Natural killer cell (primary cell): ENCODE results near the gene SMIM23. TPM values are rescaled to one million over a fixed set of nuclear protein-coding genes. Genes with fewer than 3 reads are reported as not detected.

Source experiments
- ATAC-seq, 3 donors: fragments of 150-1000 bp in 2 of 3; fragments of 200-7000 bp in 1 of 3; cut with Tn5 transposase; 1 replicate in 1 of 3; 2 replicates in 2 of 3; pipeline ENCODE4 v1.10.0; 2021; ENCODE audit warnings: mild to moderate bottlenecking in 2 of 3, moderate library complexity in 2 of 3
- DNase-seq, 2 donors: peaks; one replicate each; pipeline versions ENCODE4 v3.0.0 to v3.0.0-alpha.2; 2013 to 2021; ENCODE audit warnings: mixed read lengths in 1 of 2
- H3K27ac ChIP-seq: one replicate; pipeline ENCODE4 v1.5.1; 2013; ENCODE audit warnings: mild to moderate bottlenecking, low read length
- H3K27me3 ChIP-seq: one replicate; pipeline ENCODE4 v1.6.1; 2013; ENCODE audit warnings: low read length; ENCODE audit not compliant: control insufficient read depth, insufficient read depth
- H3K36me3 ChIP-seq: one replicate; pipeline ENCODE4 v1.6.1; 2013; ENCODE audit warnings: low read length; ENCODE audit not compliant: control insufficient read depth, insufficient read depth
- H3K4me1 ChIP-seq: one replicate; pipeline ENCODE4 v1.6.1; 2013; ENCODE audit warnings: low read length; ENCODE audit not compliant: control insufficient read depth, insufficient read depth
- H3K4me3 ChIP-seq: one replicate; pipeline ENCODE4 v1.5.1; 2013; ENCODE audit warnings: low read length
- H3K9me3 ChIP-seq: one replicate; pipeline ENCODE4 v1.6.1; 2013; ENCODE audit warnings: low read length; ENCODE audit not compliant: control insufficient read depth, insufficient read depth
- H3K27ac Mint-ChIP-seq, 2 donors: one replicate each; pipeline ENCODE4 v1.8.0; 2022; ENCODE audit warnings: mild to moderate bottlenecking in 2 of 2, mixed read lengths in 2 of 2, moderate library complexity in 1 of 2
- H3K27me3 Mint-ChIP-seq, 2 donors: one replicate each; pipeline ENCODE4 v1.8.0; 2022; ENCODE audit warnings: low read depth in 2 of 2, mixed read lengths in 2 of 2
- H3K36me3 Mint-ChIP-seq: one replicate; pipeline ENCODE4 v1.8.0; 2022; ENCODE audit warnings: mixed read lengths
- H3K4me1 Mint-ChIP-seq, 2 donors: one replicate each; pipeline ENCODE4 v1.8.0; 2022; ENCODE audit warnings: mixed read lengths in 2 of 2
- H3K4me3 Mint-ChIP-seq: one replicate; pipeline ENCODE4 v1.8.0; 2022; ENCODE audit warnings: mild to moderate bottlenecking, moderate library complexity, mixed read lengths
- H3K9me3 Mint-ChIP-seq, 2 donors: one replicate each; pipeline ENCODE4 v1.8.0; 2022; ENCODE audit warnings: mixed read lengths in 2 of 2
- CTCF ChIP-seq: fragments of 200-600 bp; IDR thresholded peaks from one replicate; pipeline ENCODE4 v1.8.0; 2022; ENCODE audit warnings: antibody characterized with exemption
- WGBS: methylation state at CpG from one replicate; pipeline ENCODE4 v1.1.7; 2013; ENCODE audit warnings: missing lambda C conversion rate; ENCODE audit not compliant: insufficient coverage; 5-methylcytosine and 5-hydroxymethylcytosine counted together
- intact Hi-C: fragments of 100-400 bp; cut with micrococcal nuclease; formaldehyde crosslinking; loops from one replicate; pipeline ENCODE4 v1.14.2; 2022
- total RNA-seq, 4 donors: library from RNA; stranded (reverse); fragments of 120-200 nt in 1 of 4; gene quantifications; one replicate each; pipeline versions ENCODE4 v1.2.3 to v1.2.4, GENCODE V29; 2013 to 2022

Gene SMIM23
- total RNA-seq, 3 donors from 2014 or later (not counting 1 experiment from before 2014, with no cell fraction given): not detected

GRCh38 chr5:171783051-171783450 is 2.6 kb upstream of the SMIM23 start:
- no peak overlapping the region for H3K4me3 ChIP-seq
- H3K9me3 Mint-ChIP-seq: no peaks in the 10 kb centered on the region
- no peaks in the 10 kb centered on the region for H3K27me3 ChIP-seq
- peaks cover 10 to 14% of the 10 kb centered on the region in 2 donors for H3K27me3 Mint-ChIP-seq
- H3K4me1 Mint-ChIP-seq: no peaks in the 10 kb centered on the region
- H3K36me3 Mint-ChIP-seq: no peaks in the 10 kb centered on the region
- H3K9me3 ChIP-seq: no peaks in the 10 kb centered on the region
- WGBS: 90% methylated on average over 2 of the region's 2 CpGs
- H3K36me3 ChIP-seq: no peaks in the 10 kb centered on the region
- no peak overlapping the region for H3K27ac Mint-ChIP-seq
- DNase-seq (no peak), ATAC-seq (no peak)
- H3K4me1 ChIP-seq: no peaks in the 10 kb centered on the region
- intact Hi-C loops: no loop called here
- H3K27ac ChIP-seq: no peak overlapping the region
- TF ChIP-seq CTCF: no peak
- no peak overlapping the region for H3K4me3 Mint-ChIP-seq

- ATAC-seq (no peak), DNase-seq (no peak)
- no peaks in the 10 kb centered on the region for H3K9me3 ChIP-seq
- H3K4me1 ChIP-seq: no peaks in the 10 kb centered on the region
- no peak overlapping the region for H3K27ac ChIP-seq
- H3K27me3 Mint-ChIP-seq: peaks cover 7 to 19% of the 10 kb centered on the region in 2 donors
- H3K36me3 ChIP-seq: no peaks in the 10 kb centered on the region
- H3K27me3 ChIP-seq: no peaks in the 10 kb centered on the region
- intact Hi-C loops: no loop called here
- TF ChIP-seq CTCF: no peak
- H3K4me3 ChIP-seq: no peak overlapping the region
- 83% methylated on average over 1 of the region's 1 CpG for WGBS
- H3K4me1 Mint-ChIP-seq: no peaks in the 10 kb centered on the region
- H3K36me3 Mint-ChIP-seq: no peaks in the 10 kb centered on the region
- H3K9me3 Mint-ChIP-seq: no peaks in the 10 kb centered on the region
- H3K27ac Mint-ChIP-seq: no peak overlapping the region
- H3K4me3 Mint-ChIP-seq: no peak overlapping the region
Measured at GRCh38 chr5:171789353-171789752, 3.7 kb downstream of the SMIM23 start.

- Histone ChIP-seq H3K4me3 (no peak overlapping the region), H3K4me1 (no peaks in the 10 kb centered on the region), H3K27ac (no peak overlapping the region), H3K27me3 (no peaks in the 10 kb centered on the region), H3K9me3 (no peaks in the 10 kb centered on the region), H3K36me3 (no peaks in the 10 kb centered on the region)
- no peak for ATAC-seq
- Mint-ChIP-seq H3K4me3 (no peak overlapping the region), H3K27me3 (peaks cover 7 to 13% of the 10 kb centered on the region in 2 donors), H3K4me1 (no peaks in the 10 kb centered on the region), H3K36me3 (no peaks in the 10 kb centered on the region), H3K27ac (no peak overlapping the region), H3K9me3 (no peaks in the 10 kb centered on the region)
- TF ChIP-seq CTCF: no peak
- intact Hi-C loops: no loop called here
- WGBS: 85% methylated on average over 2 of the region's 2 CpGs
- DNase-seq: no peak
Measured at GRCh38 chr5:171790408-171790807, 4.8 kb downstream of the SMIM23 start.

- Histone ChIP-seq H3K9me3 (no peaks in the 10 kb centered on the region), H3K36me3 (no peaks in the 10 kb centered on the region), H3K27ac (no peak overlapping the region), H3K4me1 (no peaks in the 10 kb centered on the region), H3K4me3 (no peak overlapping the region), H3K27me3 (no peaks in the 10 kb centered on the region)
- Mint-ChIP-seq H3K27me3 (peaks cover 12 to 18% of the 10 kb centered on the region in 2 donors), H3K36me3 (no peaks in the 10 kb centered on the region), H3K4me3 (no peak overlapping the region), H3K9me3 (no peaks in the 10 kb centered on the region), H3K27ac (no peak overlapping the region), H3K4me1 (no peaks in the 10 kb centered on the region)
- no peak for ATAC-seq
- 50% methylated on average over 2 of the region's 2 CpGs for WGBS
- no peak for TF ChIP-seq CTCF
- DNase-seq: no peak
- intact Hi-C loops: no loop called here
Measured at GRCh38 chr5:171794470-171794960, 8.9 kb downstream of the SMIM23 start.
